NCI-H82 treated with DMSO at 0.1 percent for 48 hours (cell line): ENCODE measurements around the gene RRAS2.
"Not testable (repeated sequence)": the region's sequence is repeated elsewhere in the genome, so short reads cannot be mapped to it uniquely, and the experiment has no call there.

Experiments used
- DNase-seq: peaks from one replicate; lab custom pipeline; 2025; ENCODE audit not compliant: unreplicated experiment; lab: John Stamatoyannopoulos, UW

Gene RRAS2

DNA sequence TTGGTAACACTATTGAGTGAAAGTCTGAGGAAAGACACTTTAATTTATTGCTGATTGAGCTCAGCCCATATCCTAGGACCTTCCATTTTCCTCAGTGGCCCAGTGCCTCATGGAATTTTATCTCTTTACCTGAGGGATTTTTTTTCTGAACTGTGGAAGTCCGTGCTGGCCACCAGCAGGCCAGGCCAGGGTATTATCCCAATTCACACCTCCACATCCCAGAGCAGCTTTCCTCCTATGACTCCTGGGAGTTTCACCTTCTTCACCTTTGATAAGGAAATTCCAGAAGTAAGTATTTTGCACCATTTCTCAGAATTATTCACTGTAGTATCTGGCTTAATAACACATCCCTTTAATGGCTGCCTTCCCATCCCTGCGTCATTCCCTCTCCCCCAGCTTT, 13.0 kb upstream of the RRAS2 start:
- no peak for DNase-seq

DNA sequence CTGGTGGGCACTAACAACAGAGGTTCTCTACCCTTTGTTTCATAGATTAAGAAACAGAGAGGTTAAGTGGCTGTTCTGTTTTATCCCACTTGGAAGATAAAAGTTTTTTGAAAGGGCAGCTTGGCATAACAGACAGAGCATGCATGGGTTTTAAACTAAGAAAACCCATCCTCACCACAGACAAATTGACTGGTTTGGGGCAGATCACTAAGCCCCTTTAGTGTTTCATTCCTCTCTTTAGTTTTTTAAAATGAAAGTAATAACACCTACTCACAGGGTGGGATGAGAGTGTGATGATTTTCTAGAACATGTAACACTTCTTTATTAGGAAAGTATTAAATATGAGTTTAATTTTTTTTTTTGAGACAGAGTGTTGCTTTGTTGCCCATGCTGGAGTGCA, 12.3 kb upstream of the RRAS2 start:
- no peak for DNase-seq

DNA sequence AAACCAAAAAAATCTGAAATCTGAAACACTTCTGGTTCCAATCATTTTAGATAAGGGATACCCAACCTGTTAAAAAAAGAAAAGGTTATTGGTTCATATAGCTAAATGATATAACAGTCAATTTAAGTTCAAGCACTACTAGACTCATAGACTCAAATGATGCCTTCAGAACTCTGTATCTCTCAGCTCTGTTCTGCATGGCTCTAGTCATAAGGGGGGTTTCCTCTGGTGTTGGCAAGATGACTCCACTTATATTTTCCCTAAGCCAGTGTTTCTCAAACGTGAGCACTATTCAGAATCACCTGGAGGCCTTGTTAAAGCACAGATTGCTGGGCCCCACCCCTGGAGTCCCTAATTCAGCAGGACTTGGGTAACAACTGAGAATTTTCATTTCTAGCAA, 11.5 kb upstream of the RRAS2 start:
- no peak for DNase-seq

DNA sequence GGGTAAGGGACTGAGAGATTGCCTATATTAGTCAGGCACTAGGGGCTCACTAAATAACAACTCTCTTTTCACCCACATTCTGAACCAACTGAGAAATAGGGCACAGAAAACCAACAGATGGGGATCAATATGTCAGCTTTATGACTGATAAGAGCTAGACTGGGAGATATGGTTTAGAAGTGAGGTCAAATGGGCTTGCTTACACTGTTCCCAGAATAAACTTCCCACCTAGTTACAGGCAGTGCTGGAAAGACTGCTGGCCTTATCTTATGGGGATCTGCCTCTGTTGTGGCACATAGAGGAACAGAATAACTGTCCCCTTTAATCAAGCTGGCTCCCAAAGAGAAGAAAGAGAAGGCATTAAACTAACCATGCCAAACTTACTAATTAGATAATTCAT, 10.6 kb upstream of the RRAS2 start:
- no peak for DNase-seq

DNA sequence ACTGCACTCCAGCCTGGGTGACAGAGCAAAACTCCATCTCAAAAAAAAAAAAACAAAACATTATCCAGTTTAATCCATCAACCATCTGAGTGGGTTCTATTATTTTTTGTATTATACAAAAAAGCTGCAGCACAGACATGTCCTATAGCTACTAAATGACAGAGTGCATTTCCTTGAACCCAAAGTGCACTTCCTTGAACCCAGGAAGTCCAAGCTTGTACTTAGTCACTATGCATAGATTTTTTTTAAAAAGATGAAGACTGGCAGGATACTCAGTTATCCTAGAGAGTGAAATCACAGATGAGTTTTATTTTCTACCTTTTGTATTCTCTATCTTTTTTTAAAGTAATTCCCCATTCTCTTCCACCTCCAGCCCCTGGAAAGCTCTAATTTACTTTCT, 8.0 kb upstream of the RRAS2 start:
- no peak for DNase-seq

DNA sequence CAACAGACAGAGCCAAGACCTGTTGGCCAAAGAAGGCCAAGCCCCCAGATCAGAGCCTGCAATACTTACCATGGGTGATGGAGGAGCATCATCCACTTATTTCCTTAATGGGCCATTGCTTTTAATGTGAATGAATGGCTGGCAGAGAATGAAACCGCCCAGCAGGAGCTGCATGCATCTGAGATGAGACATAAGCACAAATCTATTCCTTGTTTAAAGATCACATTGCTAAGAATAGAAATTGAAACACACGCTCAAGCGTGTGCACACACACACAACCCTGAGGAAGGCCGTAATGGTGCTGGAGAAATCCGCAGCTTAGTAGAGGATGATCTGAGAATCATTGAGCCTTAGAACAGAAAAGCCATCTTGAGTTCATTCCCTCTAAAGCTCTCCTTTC, 5.3 kb upstream of the RRAS2 start:
- no peak for DNase-seq

DNA sequence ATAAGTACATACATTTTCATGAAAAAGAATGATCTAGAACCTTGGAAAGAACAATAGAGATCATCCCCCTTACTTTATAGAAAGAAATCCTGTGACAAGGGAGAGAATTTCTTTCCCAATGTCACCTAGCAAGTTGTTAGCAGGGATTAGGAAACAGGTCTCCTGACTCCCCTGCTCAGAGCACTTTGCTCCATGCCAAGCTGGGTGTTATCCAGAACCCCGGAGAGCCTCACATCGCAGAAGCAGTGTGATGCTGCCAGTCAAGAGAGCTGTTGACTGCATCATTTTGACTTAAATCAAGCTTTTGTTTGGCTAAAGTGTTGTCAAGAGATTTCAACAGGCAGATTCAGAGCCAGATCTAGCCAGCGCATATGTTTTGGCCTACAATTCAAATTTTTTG, 3.6 kb upstream of the RRAS2 start:
- no peak for DNase-seq

DNA sequence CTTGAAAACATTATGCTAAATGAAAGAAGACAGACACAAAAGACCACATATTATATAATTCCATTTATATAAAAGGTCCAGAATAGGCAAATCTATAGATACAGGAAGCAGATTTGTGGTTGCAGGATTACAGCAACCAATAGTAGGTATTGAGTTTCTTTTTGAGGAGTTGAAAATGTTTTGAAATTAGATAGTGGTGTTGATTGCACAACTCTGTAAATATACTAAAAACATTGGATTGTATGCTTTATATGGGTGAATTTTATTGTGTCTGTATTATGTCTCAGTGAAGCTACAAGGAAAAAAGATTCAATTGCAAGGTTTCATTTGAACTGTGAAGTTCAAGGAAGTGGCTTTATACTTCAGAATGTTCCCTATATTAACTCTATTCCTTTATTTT, 3.0 kb upstream of the RRAS2 start:
- DNase-seq, result no peak

DNA sequence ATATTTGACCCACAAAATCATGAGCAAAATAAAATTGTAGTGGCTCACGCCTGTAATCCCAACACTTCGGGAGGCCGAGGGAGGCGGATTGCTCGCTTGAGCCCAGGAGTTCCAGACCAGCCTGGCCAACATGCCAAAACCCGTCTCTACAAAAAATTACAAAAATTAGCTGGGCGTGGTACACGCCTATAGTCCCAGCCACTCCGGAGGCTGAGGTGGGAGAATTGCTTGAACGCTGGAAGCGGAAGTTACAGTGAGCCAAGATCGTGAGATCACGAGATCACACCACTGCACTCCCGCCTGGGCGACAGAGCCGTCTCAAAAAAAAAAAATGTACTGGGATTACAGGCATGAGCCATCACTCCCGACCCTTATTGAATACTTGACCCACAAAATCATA, 2.0 kb upstream of the RRAS2 start:
- DNase-seq, result no peak

DNA sequence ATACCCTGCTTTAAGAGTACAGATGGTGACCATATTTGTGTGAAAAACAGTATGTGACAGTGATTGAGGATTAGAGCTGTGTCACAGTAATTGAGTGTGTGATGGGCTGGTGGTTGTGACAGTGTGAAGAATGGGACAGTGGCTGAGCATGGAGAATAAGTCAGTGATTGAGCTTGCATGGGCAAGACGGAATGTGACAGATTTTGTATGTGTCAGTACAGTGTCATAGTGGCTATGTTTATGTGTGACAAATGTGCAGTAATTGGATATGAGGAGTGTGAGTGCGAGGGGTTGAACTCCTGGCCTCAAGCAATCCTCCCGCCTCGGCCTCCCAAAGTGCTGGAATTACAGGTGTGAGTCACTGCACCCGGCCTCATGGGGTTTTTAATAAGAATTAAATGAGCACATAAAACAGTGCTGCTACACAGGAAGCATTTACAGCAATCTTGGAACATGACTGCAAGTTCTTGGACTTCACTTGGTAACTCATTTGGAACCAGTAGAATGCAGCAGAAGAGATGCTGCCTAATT, 583 bp upstream of the RRAS2 start:
- no peak for DNase-seq

DNA sequence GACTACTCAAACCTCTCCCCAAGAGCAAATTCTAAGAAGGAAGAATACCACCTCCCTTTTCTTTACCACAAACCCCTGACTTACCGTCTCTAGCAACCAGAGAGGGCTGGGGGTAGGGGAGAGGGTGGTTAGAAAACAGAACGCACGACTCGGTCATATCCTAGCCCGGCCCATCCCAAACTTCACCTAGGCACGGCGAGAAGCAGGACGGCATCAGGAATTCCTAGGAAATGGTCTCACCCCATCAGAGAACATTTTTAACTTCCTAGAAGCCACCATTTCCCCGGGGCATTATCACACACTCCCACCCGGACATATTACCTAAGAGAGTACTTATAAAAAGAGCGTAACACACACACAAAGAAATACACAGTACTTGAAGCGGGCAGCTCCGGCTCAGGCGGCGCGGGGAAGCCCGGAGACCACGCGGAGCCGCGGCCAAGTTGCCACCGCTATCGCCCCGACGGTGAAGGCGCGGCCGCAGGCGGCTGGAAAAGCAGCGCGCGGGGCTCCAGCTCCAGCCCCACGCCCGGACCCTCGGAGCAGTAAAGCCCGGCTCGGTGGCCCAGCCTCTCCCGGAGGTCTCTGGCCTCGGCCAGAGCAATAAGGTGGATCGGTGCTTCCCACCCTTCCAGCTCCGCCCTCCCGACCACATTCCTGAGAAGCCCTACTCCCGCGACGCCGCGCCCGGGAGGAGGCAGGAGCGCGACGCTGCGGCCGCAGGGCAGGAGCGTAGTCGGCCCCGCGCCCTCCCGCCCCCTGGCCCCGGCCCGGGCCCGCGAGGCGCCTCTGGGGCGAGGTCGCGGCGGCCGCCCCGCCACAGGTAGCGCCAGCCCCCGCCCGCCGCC, 878 bp downstream of the RRAS2 start:
- DNase-seq, result no peak

DNA sequence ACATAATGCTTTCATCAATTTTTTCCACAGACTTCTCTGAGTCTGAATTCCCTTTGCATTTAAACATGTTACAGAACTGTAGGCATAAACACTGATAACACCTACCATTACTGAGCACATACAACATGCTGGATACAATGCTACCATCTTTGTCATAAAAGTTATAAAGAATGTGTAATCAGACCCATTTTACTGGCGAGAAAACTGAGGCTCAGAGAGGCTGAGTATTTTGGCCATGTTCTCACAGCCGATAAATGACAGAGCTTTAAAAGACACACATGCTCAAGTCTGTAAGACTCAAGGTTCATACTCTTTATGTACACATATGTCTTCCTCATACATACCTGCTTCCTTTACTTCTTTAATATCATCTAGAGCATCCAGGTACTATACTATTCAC, 2.6 kb downstream of the RRAS2 start:
- DNase-seq, result no peak

DNA sequence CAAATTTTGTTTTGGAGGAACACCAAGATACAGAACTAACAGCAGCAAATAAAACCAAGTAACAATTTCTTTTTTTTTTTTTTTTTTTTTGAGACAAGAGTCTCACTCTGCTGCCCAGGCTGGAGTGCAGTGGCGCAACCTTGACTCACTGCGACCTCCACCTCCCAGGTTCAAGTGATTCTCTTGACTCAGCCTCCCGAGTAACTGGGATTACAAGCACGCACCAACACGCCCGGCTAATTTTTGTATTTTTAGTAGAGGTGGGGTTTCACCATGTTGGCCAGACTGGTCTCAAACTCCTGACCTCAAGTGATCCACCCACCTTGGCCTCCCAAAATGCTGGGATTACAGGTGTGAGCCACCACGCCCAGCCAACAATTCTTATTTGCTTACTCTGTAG, 4.4 kb downstream of the RRAS2 start:
- DNase-seq, result not testable (repeated sequence)

DNA sequence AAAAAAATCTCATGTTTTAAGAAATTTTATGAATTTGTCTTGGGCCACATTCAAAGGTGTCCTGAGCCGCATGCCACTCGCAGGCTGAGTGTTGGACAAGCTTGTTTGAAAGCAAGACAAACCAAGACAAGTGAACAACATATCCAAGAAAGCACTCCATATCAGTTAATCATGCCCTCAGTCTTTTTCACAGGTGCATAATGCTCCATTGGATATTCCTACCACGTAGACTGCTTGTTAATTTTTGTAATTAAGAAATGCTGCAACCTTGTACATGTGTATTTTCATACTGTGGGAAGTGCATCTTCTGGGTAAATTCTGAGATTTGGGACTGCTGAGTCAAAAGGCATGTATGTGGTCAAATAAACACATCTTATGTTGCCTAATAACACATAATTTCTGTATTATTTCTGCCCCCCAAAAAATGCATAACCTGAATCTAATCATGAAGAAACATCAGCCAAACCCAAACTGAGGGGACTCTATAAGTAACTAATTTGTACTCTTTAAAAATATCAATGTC, 8.2 kb downstream of the RRAS2 start:
- DNase-seq, result no peak

DNA sequence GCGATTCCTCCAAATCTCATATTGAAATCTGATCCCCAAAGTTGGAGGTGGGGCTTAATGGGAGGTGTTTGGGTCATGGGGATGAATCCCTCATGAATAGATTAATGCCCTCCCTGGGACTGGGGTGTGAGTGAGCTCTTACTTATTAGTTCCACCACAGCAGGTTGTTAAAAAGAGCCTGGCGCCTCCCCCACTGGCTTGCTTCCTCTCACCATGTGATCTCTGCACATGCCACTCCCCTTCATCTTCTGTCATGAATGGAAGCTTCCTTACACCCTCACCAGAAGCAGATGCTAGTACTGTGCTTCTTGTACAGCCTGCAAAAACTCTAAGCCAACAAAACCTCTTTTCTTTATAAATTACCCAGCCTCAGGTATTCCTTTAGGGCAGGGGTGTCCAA, 8.8 kb downstream of the RRAS2 start:
- no peak for DNase-seq

DNA sequence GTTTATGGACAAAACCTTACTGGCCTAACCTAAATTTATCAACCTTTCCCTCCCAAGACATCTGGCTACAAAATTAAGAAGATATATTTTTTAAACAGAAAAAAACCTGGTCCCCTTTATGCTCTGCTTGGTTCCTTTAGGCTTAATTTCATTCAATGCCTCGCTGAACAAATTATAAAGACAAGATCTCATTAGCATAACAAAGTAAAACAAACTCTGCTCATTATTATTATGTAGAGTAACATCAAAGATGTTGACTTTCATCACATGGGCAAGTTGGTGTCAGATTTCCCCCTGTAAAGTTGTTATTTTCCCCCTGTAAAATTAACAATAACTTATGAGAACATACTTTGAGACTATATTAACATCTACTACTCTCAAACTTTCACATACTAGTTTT, 11.0 kb downstream of the RRAS2 start:
- DNase-seq, result no peak

DNA sequence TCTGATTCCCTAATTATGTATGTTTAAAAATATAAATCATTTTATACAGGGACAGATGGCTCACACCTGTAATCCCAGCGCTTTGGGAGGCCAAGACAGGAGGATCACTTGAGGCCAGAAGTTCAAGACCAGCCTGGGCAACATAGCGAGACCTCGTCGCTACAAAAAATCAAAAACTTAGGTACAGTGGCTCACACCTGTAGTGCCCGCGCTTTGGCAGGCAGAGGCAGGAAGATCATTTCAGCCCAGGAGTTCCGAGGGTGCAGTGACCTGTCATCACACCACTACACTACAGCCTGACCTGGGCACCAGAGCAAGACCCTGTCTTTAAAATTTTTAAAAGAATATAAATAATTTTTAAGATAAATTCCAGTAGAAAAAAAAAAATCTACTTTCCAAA, 11.5 kb downstream of the RRAS2 start:
- no peak for DNase-seq

DNA sequence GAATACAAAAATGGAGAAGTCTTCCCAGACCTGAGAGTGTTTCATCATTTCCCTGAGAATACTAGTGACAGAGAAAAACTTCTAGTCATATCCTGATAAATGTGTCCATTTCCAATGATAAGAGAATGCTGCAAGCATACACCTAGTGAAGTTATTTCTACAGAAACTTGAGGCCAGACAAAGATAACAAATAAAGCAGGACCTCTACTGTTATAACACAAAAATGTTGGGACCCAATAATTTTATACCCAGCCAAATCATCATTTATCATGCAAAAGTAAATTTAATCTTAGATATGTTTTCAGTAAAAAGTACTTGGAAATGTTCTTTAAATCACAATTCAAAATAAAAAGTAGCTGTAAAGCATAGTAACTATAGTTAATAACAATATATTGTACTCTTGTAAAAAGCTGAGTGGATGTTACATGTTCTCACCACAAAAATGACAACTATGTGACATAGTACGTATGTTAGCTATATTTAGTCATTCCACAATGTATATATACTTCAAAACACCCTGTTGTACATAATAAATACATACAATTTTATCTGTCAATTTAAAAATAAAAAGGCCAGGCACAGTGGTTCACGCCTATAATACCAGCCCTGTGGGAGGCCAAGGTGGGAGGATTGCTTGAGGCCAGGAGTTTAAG, 12.6 kb downstream of the RRAS2 start:
- DNase-seq, result no peak

DNA sequence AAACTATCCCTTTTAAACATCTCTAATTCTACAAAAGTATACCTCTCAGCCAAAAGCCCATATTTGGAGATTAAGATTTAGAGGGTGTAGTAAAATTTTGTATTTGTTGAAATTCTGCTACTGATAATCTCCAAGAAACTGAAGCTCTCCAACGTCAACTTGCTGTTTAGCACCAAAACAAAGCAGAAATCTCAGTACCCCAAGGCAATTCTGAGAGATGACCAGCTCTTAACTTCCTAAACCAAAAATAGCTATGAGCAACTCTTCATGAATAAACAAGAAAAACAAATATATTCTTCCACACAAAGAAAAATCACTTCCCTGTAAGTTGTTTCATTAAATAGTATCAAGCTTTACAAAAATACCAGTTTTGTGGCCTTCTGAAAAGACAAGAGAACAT, 13.3 kb downstream of the RRAS2 start:
- no peak for DNase-seq

DNA sequence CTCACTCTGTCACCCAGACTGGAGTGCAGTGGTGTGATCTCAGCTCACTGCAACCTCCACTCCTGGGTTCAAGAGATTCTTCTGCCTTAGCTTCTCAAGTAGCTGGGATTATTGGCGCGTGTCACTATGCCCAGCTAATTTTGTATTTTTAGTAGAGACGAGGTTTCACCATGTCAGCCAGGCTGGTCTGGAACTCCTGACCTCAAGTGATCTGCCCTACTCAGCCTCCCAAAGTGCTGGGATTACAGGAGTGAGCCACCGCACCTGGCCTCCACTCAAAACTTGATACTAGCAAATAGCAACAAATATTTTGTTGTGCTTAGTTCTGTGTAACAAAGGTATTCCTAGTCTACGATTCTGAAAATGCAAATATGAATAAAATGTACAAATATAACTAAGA, 14.0 kb downstream of the RRAS2 start:
- DNase-seq, result not testable (repeated sequence)

DNA sequence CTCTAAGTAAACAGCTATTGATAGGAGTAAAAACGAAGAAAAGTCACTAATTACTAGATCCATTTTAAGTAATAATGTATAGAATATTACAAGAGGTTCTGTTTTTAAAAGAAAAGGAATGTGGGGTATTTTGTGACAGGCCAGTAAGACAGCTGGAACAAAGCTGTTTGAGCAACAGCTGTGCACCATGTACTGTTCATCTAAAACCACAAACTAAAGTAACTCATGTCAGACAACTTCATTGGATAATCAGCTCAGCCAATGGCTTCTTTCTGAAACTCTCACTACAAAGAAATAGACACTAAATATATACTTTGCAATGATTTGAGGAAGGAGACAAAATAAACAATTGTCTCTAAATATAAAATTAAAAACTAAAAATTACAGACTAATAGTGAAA, 16.1 kb downstream of the RRAS2 start:
- DNase-seq, result no peak

DNA sequence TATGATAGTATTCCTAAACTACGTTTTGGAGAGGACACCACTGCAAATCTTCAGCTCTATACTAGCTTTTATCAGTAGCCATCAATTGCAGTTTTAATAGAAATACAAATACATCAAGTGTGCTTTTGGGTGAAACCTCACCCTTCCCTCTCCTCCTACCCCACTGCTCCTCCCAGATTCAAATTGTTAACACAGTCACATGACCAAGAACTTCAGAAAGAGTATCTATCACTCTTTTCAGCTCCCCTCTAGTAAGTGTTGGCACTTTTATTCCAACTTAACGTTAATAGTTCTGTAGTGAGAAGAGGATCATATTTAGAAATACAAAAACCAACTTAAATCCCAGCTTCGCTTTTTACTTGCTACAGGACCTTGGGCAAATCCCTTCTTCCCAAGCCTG, 17.0 kb downstream of the RRAS2 start:
- no peak for DNase-seq
